Heart left ventricle (tissue), 13 donors: ENCODE data around the gene MS4A6A.

Experiments
- POLR2A ChIP-seq, 2 donors: fragments of 450-650 bp; IDR thresholded peaks; one replicate each; pipeline ENCODE4 v1.6.1; 2017; ENCODE audit warnings: antibody characterized with exemption in 2 of 2, mild to moderate bottlenecking in 2 of 2, moderate library complexity in 2 of 2
- TF ChIP-seq, protein P1 (sequence below), 12 donors: fragments of 200-600 bp; sonication (generic) in 4 of 12; IDR thresholded peaks; one replicate each; pipeline versions ENCODE4 v1.5.0 to v1.8.0; 2018 to 2022; ENCODE audit warnings: antibody characterized with exemption in 12 of 12, mild to moderate bottlenecking in 5 of 12
- donor health status: ischemic (EF 13 %, LVEDD 7.1; RV severe dilation, severe dysfunction).
- donor health status: DM: no; HTN: yes; CAD: no.
- donor health status: DM: no; HTN: no; CAD: no.
- donor health status: ischemic (EF 25% LVEDD 6.9; RV normal size, moderate dysfunction).
- donor health status: ischemic (EF 25% LVEDD 5.7; RV mildly dilated, moderate dysfunction).
- donor health status: ischemic (EF 35%, LVEDD 5.7; RV mildly dilated, moderate dysfunction).
- donor health status: nonischemic (EF 11% LVEDD 7.7; RV severe dilation, severe dysfunction).
- donor health status: DM: yes; HTN: yes; CAD: no.
- donor health status: PGD.
- donor health status: ischemic (EF 29% LVEDD 5.4; RV normal size, mild dysfunction).
- donor health status: nonischemic (EF 23%, LVEDD 6.1; RV moderate dilation, normal function).

GRCh38 chr11:60165538-60165937 lies 17.3 kb downstream of the MS4A6A start:
- TF ChIP-seq, protein P1, sequence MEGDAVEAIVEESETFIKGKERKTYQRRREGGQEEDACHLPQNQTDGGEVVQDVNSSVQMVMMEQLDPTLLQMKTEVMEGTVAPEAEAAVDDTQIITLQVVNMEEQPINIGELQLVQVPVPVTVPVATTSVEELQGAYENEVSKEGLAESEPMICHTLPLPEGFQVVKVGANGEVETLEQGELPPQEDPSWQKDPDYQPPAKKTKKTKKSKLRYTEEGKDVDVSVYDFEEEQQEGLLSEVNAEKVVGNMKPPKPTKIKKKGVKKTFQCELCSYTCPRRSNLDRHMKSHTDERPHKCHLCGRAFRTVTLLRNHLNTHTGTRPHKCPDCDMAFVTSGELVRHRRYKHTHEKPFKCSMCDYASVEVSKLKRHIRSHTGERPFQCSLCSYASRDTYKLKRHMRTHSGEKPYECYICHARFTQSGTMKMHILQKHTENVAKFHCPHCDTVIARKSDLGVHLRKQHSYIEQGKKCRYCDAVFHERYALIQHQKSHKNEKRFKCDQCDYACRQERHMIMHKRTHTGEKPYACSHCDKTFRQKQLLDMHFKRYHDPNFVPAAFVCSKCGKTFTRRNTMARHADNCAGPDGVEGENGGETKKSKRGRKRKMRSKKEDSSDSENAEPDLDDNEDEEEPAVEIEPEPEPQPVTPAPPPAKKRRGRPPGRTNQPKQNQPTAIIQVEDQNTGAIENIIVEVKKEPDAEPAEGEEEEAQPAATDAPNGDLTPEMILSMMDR (IDR thresholded peaks at IDR 0.05), result no peak
- TF ChIP-seq POLR2A (IDR thresholded peaks at IDR 0.05), result no peak
